Keratinocyte (primary cell): Measurements from ENCODE around the gene TARDBP.

Source experiments
- CTCF ChIP-seq, 3 experiments: IDR thresholded peaks in 1 of 3; conservative IDR thresholded peaks in 1 of 3; optimal IDR thresholded peaks in 1 of 3; 2 replicates in 2 of 3; 3 replicates in 1 of 3; pipeline versions ENCODE3 to v1.5.1; 2011; ENCODE audit warnings: low read length in 3 of 3, mild to moderate bottlenecking in 3 of 3, moderate library complexity in 2 of 3, control low read depth in 1 of 3, inconsistent platforms in 1 of 3; ENCODE audit not compliant: insufficient read depth in 2 of 3; ENCODE audit errors: extremely low read depth in 1 of 3
- EZH2 ChIP-seq: IDR thresholded peaks from one replicate; pipeline ENCODE4 v1.6.1; 2012; ENCODE audit warnings: inconsistent platforms, mild to moderate bottlenecking, low read length, moderate library complexity

GRCh38 chr1:11041048-11041447, 28.6 kb downstream of the TARDBP start:
- TF ChIP-seq EZH2 (no peak), CTCF (optimal IDR thresholded peaks at IDR 0.05 in 1 of 3, IDR thresholded peaks at IDR 0.05 in 1 of 3, conservative IDR thresholded peaks at IDR 0.05 in 1 of 3; ENCODE audit: extremely low read depth in 1 of 3, insufficient read depth in 2 of 3, low read length in 3 of 3) (no peak)
